OCI-LY1 (cell line): ENCODE measurements around the gene TSPYL4.

ENCODE experiments used
- CTCF ChIP-seq: fragments of 200-600 bp; sonication (generic), shearing (Covaris generic); IDR thresholded peaks from 2 replicates; pipeline ENCODE4 v1.5.1; 2017; ENCODE audit warnings: mild to moderate bottlenecking, antibody characterized with exemption, low read length, moderate library complexity, mixed read lengths
- EZH2 ChIP-seq: fragments of 200-600 bp; sonication (generic), shearing (Covaris generic); IDR thresholded peaks from 2 replicates; pipeline ENCODE4 v1.8.0; 2017; ENCODE audit warnings: borderline replicate concordance, mixed run types, mild to moderate bottlenecking, antibody characterized with exemption, low read length, moderate library complexity, mixed read lengths

DNA sequence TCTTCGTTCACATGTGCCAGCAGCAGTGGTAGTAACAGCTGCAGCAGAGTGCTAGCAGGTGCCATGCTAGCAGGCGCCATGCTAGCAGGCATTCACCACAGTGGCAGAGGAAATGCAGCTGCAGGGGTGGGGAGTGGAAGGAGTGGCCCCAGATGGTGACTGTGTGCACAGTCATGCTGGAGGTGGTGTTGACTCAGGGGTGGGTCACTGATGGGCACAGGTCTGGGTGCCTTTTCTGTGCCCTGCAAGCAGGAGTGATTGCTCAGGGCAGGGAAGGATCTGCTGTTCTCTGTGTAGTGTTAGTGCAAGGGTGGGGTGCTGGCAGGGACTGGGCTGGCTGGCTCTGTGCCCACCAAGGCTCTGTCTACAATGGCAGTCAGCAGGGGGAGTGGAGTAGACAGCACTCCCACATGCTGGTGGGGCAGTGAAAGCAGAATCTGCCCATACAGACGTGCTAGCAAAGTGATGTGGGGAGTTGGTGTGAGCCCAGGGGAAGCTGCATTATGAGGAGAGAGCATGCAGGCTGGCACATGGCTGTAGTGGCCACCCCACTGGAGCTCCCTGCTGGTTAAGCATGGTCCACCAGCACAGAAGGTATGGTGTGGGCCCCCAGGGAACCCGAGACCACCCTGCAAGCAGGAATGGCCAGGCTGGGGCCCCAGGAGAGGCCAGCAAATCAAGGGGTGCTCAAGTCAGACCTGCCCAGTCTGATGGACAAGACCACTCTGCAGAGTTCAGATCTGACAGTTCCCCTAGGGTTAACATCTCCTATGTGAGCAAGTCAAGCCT, 11.4 kb upstream of the TSPYL4 start:
- TF ChIP-seq CTCF (no peak), EZH2 (no peak)
